Measurements from ENCODE around the gene SEC11A. TPM values are rescaled to one million over a fixed set of nuclear protein-coding genes. Genes with fewer than 3 reads are reported as not detected.
A peak's percentile ranks its signal among the peaks of the same experiment; 100 is the strongest.

SEC11A gene
- total RNA-seq, 1 donor from 2014 or later: 126 TPM

- no peak overlapping the region for H3K4me3 Mint-ChIP-seq
- peaks cover 11% of the 10 kb centered on the region for H3K4me1 Mint-ChIP-seq
- H3K27ac Mint-ChIP-seq: no peak overlapping the region
- DNase-seq (ENCODE audit: low spot score in 2 of 2, unreplicated experiment in 2 of 2): no peak
- H3K9me3 Mint-ChIP-seq: no peaks in the 10 kb centered on the region
- no peaks in the 10 kb centered on the region for H3K36me3 Mint-ChIP-seq
- TF ChIP-seq CTCF (IDR thresholded peaks at IDR 0.05; ENCODE audit: unreplicated experiment): no peak
- H3K27me3 Mint-ChIP-seq (ENCODE audit: low read depth): no peaks in the 10 kb centered on the region
Observed at GRCh38 chr15:84721371-84721770, 5.4 kb upstream of the SEC11A start.

GRCh38 chr15:84715441-84716035 lies 401 bp downstream of the SEC11A start:
- Mint-ChIP-seq H3K4me1 (peaks cover 22% of the 10 kb centered on the region), H3K27ac (peak overlapping the region; percentile 99), H3K36me3 (peaks cover 2% of the 10 kb centered on the region), H3K27me3 (ENCODE audit: low read depth) (no peaks in the 10 kb centered on the region), H3K4me3 (peak overlapping the region; percentile 85), H3K9me3 (no peaks in the 10 kb centered on the region)
- no peak for TF ChIP-seq CTCF (IDR thresholded peaks at IDR 0.05; ENCODE audit: unreplicated experiment)
- DNase-seq (ENCODE audit: low spot score in 2 of 2, unreplicated experiment in 2 of 2): peak in 1 of 2 experiments; percentile 46

- Mint-ChIP-seq H3K4me3 (peak overlapping the region; percentile 85), H3K27ac (peak overlapping the region; percentile 99)
- no peak for TF ChIP-seq CTCF (IDR thresholded peaks at IDR 0.05; ENCODE audit: unreplicated experiment)
Observed at GRCh38 chr15:84714821-84715220, 1.1 kb downstream of the SEC11A start.

GRCh38 chr15:84714372-84714771 lies 1.6 kb downstream of the SEC11A start:
- no peak for TF ChIP-seq CTCF (IDR thresholded peaks at IDR 0.05; ENCODE audit: unreplicated experiment)
- Mint-ChIP-seq H3K4me3 (peak overlapping the region; percentile 85), H3K27ac (peak overlapping the region; percentile 61), H3K27me3 (ENCODE audit: low read depth) (no peaks in the 10 kb centered on the region), H3K9me3 (no peaks in the 10 kb centered on the region), H3K4me1 (peaks cover 22% of the 10 kb centered on the region), H3K36me3 (peaks cover 2% of the 10 kb centered on the region)
- no peak for DNase-seq (ENCODE audit: low spot score in 2 of 2, unreplicated experiment in 2 of 2)

More at GRCh38 chr15:84714821-84715220, 1.1 kb downstream of the SEC11A start:
- peaks cover 2% of the 10 kb centered on the region for H3K36me3 Mint-ChIP-seq
- H3K9me3 Mint-ChIP-seq: no peaks in the 10 kb centered on the region
- no peaks in the 10 kb centered on the region for H3K27me3 Mint-ChIP-seq (ENCODE audit: low read depth)
- peaks cover 22% of the 10 kb centered on the region for H3K4me1 Mint-ChIP-seq
- no peak for DNase-seq (ENCODE audit: low spot score in 2 of 2, unreplicated experiment in 2 of 2)

- no peak for DNase-seq (ENCODE audit: low spot score in 2 of 2, unreplicated experiment in 2 of 2)
- no peaks in the 10 kb centered on the region for H3K27me3 Mint-ChIP-seq (ENCODE audit: low read depth)
- H3K4me1 Mint-ChIP-seq: no peaks in the 10 kb centered on the region
- no peak for TF ChIP-seq CTCF (IDR thresholded peaks at IDR 0.05; ENCODE audit: unreplicated experiment)
- H3K36me3 Mint-ChIP-seq: no peaks in the 10 kb centered on the region
- H3K9me3 Mint-ChIP-seq: no peaks in the 10 kb centered on the region
- no peak overlapping the region for H3K4me3 Mint-ChIP-seq
- H3K27ac Mint-ChIP-seq: no peak overlapping the region
Observed at GRCh38 chr15:84703808-84704207, 12.1 kb downstream of the SEC11A start.
